Hypothalamus (tissue), 51 donors: ENCODE data around the gene NOD1.

Experiments
- DNase-seq, 51 donors: peaks; one replicate each; lab custom pipeline; 2025; lab: John Stamatoyannopoulos, UW

Gene NOD1

GRCh38 chr7:30379741-30380140 lies 98.8 kb downstream of the NOD1 start:
- DNase-seq: no peak

GRCh38 chr7:30379131-30379530 lies 99.5 kb downstream of the NOD1 start:
- no peak for DNase-seq

- no peak for DNase-seq
Measured at GRCh38 chr7:30378275-30378674, 100.3 kb downstream of the NOD1 start.
